Smooth muscle cell (in vitro differentiated cells): ENCODE results near the gene NUDT8. TPM values are rescaled to one million over a fixed set of nuclear protein-coding genes. Genes with fewer than 3 reads are reported as not detected.

ENCODE experiments used
- DNase-seq: peaks from one replicate; lab custom pipeline; 2025; ENCODE audit not compliant: unreplicated experiment; lab: John Stamatoyannopoulos, UW
- H2AFZ ChIP-seq: fragments of 200-600 bp; sonication (generic); 2 replicates; pipeline ENCODE4 v1.6.0; 2016; ENCODE audit warnings: antibody characterized with exemption, low read depth, mild to moderate bottlenecking
- H3F3A ChIP-seq: fragments of 200-600 bp; sonication (generic); 2 replicates; pipeline ENCODE4 v1.6.0; 2017; ENCODE audit warnings: antibody characterized with exemption, low read depth
- H3K27ac ChIP-seq: fragments of 200-600 bp; sonication (generic); 2 replicates; pipeline ENCODE4 v1.5.1; 2016; ENCODE audit warnings: low read depth, mild to moderate bottlenecking
- H3K27me3 ChIP-seq: fragments of 200-600 bp; sonication (generic); 2 replicates; pipeline ENCODE4 v1.6.1; 2016; ENCODE audit warnings: low read depth, mild to moderate bottlenecking
- H3K36me3 ChIP-seq: fragments of 200-600 bp; sonication (generic); 2 replicates; pipeline ENCODE4 v1.5.1; 2016; ENCODE audit warnings: low read depth
- H3K4me1 ChIP-seq: fragments of 200-600 bp; sonication (generic); 2 replicates; pipeline ENCODE4 v1.5.1; 2016; ENCODE audit warnings: low read depth
- H3K4me2 ChIP-seq: fragments of 200-600 bp; sonication (generic); 2 replicates; pipeline ENCODE4 v1.6.0; 2016; ENCODE audit warnings: mild to moderate bottlenecking
- H3K4me3 ChIP-seq: fragments of 200-600 bp; sonication (generic); 2 replicates; pipeline ENCODE4 v1.5.1; 2016; ENCODE audit warnings: mild to moderate bottlenecking
- H3K79me2 ChIP-seq: fragments of 200-600 bp; sonication (generic); 2 replicates; pipeline ENCODE4 v1.6.0; 2016; ENCODE audit warnings: low read depth, mild to moderate bottlenecking
- H3K9ac ChIP-seq: fragments of 200-600 bp; sonication (generic); 2 replicates; pipeline ENCODE4 v1.6.0; 2016; ENCODE audit warnings: low read depth
- H3K9me3 ChIP-seq: fragments of 200-600 bp; sonication (generic); replicated peaks from 2 replicates; pipeline ENCODE4 v1.5.1; 2016; ENCODE audit warnings: low read depth
- H4K20me1 ChIP-seq: fragments of 200-600 bp; sonication (generic); 2 replicates; pipeline ENCODE4 v1.6.0; 2016; ENCODE audit warnings: low read depth
- CTCF ChIP-seq: fragments of 200-600 bp; sonication (generic); IDR thresholded peaks from 2 replicates; pipeline ENCODE4 v1.5.1; 2017; ENCODE audit warnings: borderline replicate concordance, mild to moderate bottlenecking, antibody characterized with exemption; ENCODE audit not compliant: insufficient read depth, poor library complexity, severe bottlenecking
- WGBS: methylation state at CpG from one replicate; pipeline ENCODE4 v1.1.7; 2016; ENCODE audit warnings: low lambda C conversion rate; 5-methylcytosine and 5-hydroxymethylcytosine counted together
- polyA plus RNA-seq: library from polyadenylated mRNA; unstranded; fragments of >200 nt; fragmentation: Nextera tagmentation; extraction: Ambion mirVana; gene quantifications from 2 replicates; pipeline ENCODE4 v1.2.1, GENCODE V29; 2016
- total RNA-seq: library from RNA; depleted of rRNA; stranded (reverse); fragments of >200 nt; gene quantifications from 2 replicates; pipeline ENCODE4 v1.2.3, GENCODE V29; 2014

The NUDT8 gene
- total and polyA plus RNA-seq, 2 experiments from 2014 or later, result 0.67 to 15.6 TPM

- H3K27ac ChIP-seq, result no peak overlapping the region
- no peak overlapping the region for H3K9ac ChIP-seq
- no peaks in the 10 kb centered on the region for H4K20me1 ChIP-seq
- DNase-seq, result no peak
- peaks cover 6% of the 10 kb centered on the region for H3K27me3 ChIP-seq
- no peaks in the 10 kb centered on the region for H3F3A ChIP-seq
- WGBS, result 92% methylated on average over 22 of the region's 22 CpGs
- no peak overlapping the region for H2AFZ ChIP-seq
- H3K79me2 ChIP-seq, result no peaks in the 10 kb centered on the region
- no peak overlapping the region for H3K4me2 ChIP-seq
- no peaks in the 10 kb centered on the region for H3K36me3 ChIP-seq
- TF ChIP-seq CTCF, result no peak
- no peaks in the 10 kb centered on the region for H3K9me3 ChIP-seq
- H3K4me1 ChIP-seq, result no peaks in the 10 kb centered on the region
- no peak overlapping the region for H3K4me3 ChIP-seq
Observed at GRCh38 chr11:67644472-67645418, 15.0 kb upstream of the NUDT8 start.

DNA sequence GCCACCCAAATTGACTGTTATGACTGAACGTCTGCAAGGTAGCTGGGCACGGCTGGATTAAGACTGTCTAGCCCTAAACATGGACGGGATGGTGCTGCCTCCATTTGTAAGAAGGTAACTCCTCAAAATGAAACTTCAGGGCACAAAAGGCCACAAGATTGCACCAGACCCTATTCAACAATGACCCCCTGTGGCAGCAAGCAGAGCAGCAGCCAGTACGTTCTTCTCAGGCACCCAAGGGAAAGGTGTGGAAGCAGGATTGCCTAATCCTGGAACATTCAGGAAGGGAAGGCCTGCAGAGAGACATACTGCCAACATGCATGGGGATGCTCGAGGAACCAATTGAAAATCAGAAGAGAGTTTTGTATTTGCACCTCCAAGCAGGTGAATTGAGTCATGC lies 14.3 kb upstream of the NUDT8 start:
- DNase-seq, result no peak

GRCh38 chr11:67642173-67643120 lies 12.7 kb upstream of the NUDT8 start:
- no peak for TF ChIP-seq CTCF
- Histone ChIP-seq H3K27me3 (peaks cover 6% of the 10 kb centered on the region), H3F3A (no peaks in the 10 kb centered on the region), H3K9ac (no peak overlapping the region), H3K27ac (no peak overlapping the region), H4K20me1 (no peaks in the 10 kb centered on the region), H3K79me2 (no peaks in the 10 kb centered on the region), H3K4me1 (no peaks in the 10 kb centered on the region), H3K4me3 (no peak overlapping the region), H3K9me3 (no peaks in the 10 kb centered on the region), H3K4me2 (no peak overlapping the region), H2AFZ (no peak overlapping the region), H3K36me3 (no peaks in the 10 kb centered on the region)
- 91% methylated on average over 11 of the region's 15 CpGs for WGBS
- no peak for DNase-seq

More for the DNA sequence above, 14.3 kb upstream of the NUDT8 start:
- Histone ChIP-seq H4K20me1 (no peaks in the 10 kb centered on the region), H3K36me3 (no peaks in the 10 kb centered on the region), H3K9ac (no peak overlapping the region), H3K79me2 (no peaks in the 10 kb centered on the region), H2AFZ (no peak overlapping the region), H3K4me1 (no peaks in the 10 kb centered on the region), H3K9me3 (no peaks in the 10 kb centered on the region), H3F3A (no peaks in the 10 kb centered on the region), H3K4me2 (no peak overlapping the region), H3K27me3 (peaks cover 6% of the 10 kb centered on the region), H3K4me3 (no peak overlapping the region), H3K27ac (no peak overlapping the region)
- TF ChIP-seq CTCF, result no peak
- 92% methylated on average over 5 of the region's 5 CpGs for WGBS
